Activated CD4-positive, alpha-beta T cell treated with anti-CD3 and anti-CD28 coated beads, Interleukin-2, amount 10 ng/mL, durations not matched to agents 7 days and 5 days (primary cell): ENCODE data around the gene DLX3. TPM values are rescaled to one million over a fixed set of nuclear protein-coding genes. Genes with fewer than 3 reads are reported as not detected.

Experiments used
- CTCF ChIA-PET: fragments of 350-600 bp; sonication (Branson Sonifier 250); formaldehyde crosslinking; loops from one replicate; lab custom pipeline; 2021; ENCODE audit warnings: antibody characterized with exemption; lab: Charles Lee
- POLR2A ChIA-PET: fragments of 350-600 bp; sonication (Branson Sonifier 250); formaldehyde crosslinking; loops from one replicate; lab custom pipeline; 2021; ENCODE audit warnings: antibody characterized with exemption; lab: Charles Lee
- DNase-seq: peaks from one replicate; pipeline ENCODE4 v3.0.0-alpha.2; 2020
- H3K27ac Mint-ChIP-seq: one replicate; pipeline ENCODE4 v1.8.0; 2021; ENCODE audit warnings: mild to moderate bottlenecking, moderate library complexity, mixed read lengths
- H3K27me3 Mint-ChIP-seq: one replicate; pipeline ENCODE4 v1.8.0; 2021; ENCODE audit warnings: mixed read lengths
- H3K36me3 Mint-ChIP-seq: one replicate; pipeline ENCODE4 v1.8.0; 2021; ENCODE audit warnings: low read depth, mixed read lengths
- H3K4me1 Mint-ChIP-seq: one replicate; pipeline ENCODE4 v1.8.0; 2021; ENCODE audit warnings: mixed read lengths
- H3K4me3 Mint-ChIP-seq: one replicate; pipeline ENCODE4 v1.8.0; 2021; ENCODE audit warnings: mild to moderate bottlenecking, moderate library complexity, mixed read lengths
- H3K9me3 Mint-ChIP-seq: one replicate; pipeline ENCODE4 v1.8.0; 2021; ENCODE audit warnings: mixed read lengths
- total RNA-seq, 2 experiments: library from RNA; stranded (reverse); gene quantifications; one replicate each; pipeline ENCODE4 v1.2.3, GENCODE V29; 2021

Gene DLX3
- total RNA-seq, 2 experiments from 2014 or later = not detected

- peaks cover 83% of the 10 kb centered on the region for H3K27me3 Mint-ChIP-seq
- H3K9me3 Mint-ChIP-seq = no peaks in the 10 kb centered on the region
- H3K27ac Mint-ChIP-seq = no peak overlapping the region
- CTCF ChIA-PET = interaction anchor here (1.3 kb wide), 2 partner anchors 31 to 83 kb away, joined by 3 to 4 read pairs; no protein-coding TSS in a partner anchor
- POLR2A ChIA-PET = no interaction called here
- peaks cover 4% of the 10 kb centered on the region for H3K36me3 Mint-ChIP-seq
- H3K4me1 Mint-ChIP-seq = peaks cover 34% of the 10 kb centered on the region
- DNase-seq = no peak
- H3K4me3 Mint-ChIP-seq = no peak overlapping the region
Measured at GRCh38 chr17:49965524-49965909, 29.5 kb downstream of the DLX3 start.

GRCh38 chr17:49964769-49965523 is 30.1 kb downstream of the DLX3 start:
- Mint-ChIP-seq H3K36me3 (peaks cover 4% of the 10 kb centered on the region), H3K9me3 (no peaks in the 10 kb centered on the region), H3K27me3 (peaks cover 78% of the 10 kb centered on the region), H3K4me1 (peaks cover 29% of the 10 kb centered on the region), H3K27ac (peak overlapping the region; percentile 74), H3K4me3 (peak overlapping the region; percentile 40)
- ChIA-PET CTCF (interaction anchor here (0.8 to 1.6 kb wide), 3 partner anchors 32 to 99 kb away, joined by 3 to 5 read pairs (median 4); no protein-coding TSS in a partner anchor), POLR2A (no interaction called here)
- DNase-seq = peak; percentile 23

GRCh38 chr17:49964303-49964768 is 30.7 kb downstream of the DLX3 start:
- no peaks in the 10 kb centered on the region for H3K9me3 Mint-ChIP-seq
- ChIA-PET CTCF (interaction anchor here (0.6 to 1.6 kb wide), 3 partner anchors 33 to 1219 kb away, joined by 3 to 5 read pairs (median 3); no protein-coding TSS in a partner anchor), POLR2A (no interaction called here)
- H3K27ac Mint-ChIP-seq = peak overlapping the region; percentile 74
- DNase-seq = no peak
- peaks cover 73% of the 10 kb centered on the region for H3K27me3 Mint-ChIP-seq
- H3K4me3 Mint-ChIP-seq = peak overlapping the region; percentile 30
- peaks cover 26% of the 10 kb centered on the region for H3K4me1 Mint-ChIP-seq
- H3K36me3 Mint-ChIP-seq = peaks cover 4% of the 10 kb centered on the region

DNA sequence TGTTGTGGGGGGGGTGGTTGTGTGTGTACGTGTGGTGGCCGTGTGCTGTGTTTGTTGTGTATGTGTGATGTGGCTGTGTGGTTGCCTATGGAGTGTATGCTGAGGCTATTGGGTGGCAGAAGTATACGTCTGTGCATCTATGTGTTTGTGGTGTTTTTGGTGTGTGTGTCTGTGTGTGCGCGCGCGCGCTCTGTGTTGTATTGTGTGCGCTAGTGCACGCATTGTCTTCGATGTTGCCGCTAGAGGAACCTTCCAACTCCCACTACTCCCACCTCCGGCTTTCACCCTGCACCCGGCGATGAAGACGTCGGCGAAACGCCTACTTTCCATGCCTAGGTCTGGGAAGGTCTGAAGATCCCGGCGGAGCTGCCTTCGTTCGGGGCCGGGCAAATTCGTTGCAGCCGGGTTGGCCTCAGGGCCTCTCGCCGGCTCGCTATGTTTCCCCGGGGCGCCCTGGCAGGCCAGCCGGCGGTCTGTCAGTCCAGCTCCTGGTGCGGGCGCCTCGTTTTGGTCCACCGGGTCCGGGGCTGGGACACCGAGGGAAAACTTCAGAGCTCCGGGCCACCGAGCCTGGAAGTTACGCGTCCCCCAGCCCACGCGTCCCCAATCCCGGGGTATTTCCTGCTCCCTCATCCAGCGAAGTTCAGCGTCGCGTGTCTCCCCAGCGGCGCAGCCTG is 31.3 kb downstream of the DLX3 start:
- POLR2A ChIA-PET = no interaction called here
- peaks cover 71% of the 10 kb centered on the region for H3K27me3 Mint-ChIP-seq
- CTCF ChIA-PET = interaction anchor here (0.6 to 1.6 kb wide), 2 partner anchors 33 to 1219 kb away, joined by 3 to 5 read pairs; no protein-coding TSS in a partner anchor
- no peak for DNase-seq
- no peak overlapping the region for H3K27ac Mint-ChIP-seq
- H3K9me3 Mint-ChIP-seq = no peaks in the 10 kb centered on the region
- peaks cover 4% of the 10 kb centered on the region for H3K36me3 Mint-ChIP-seq
- H3K4me1 Mint-ChIP-seq = peaks cover 23% of the 10 kb centered on the region
- peak overlapping the region; percentile 30 for H3K4me3 Mint-ChIP-seq

DNA sequence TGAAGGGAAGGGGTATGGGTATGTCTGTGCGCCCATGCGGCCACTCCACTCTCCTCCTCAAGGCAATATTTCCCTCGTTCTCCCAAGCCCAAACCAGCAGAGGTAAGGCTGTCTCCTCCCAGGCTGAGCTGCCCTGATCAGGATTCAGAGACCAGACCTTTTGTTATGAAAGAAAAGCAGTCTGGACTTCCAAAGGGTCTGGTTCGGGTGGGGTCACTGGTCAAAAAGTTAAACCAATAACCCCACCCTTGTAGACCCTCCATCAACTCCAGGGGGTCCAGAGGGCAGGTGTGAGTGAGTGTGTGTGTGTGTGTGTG is 31.8 kb downstream of the DLX3 start:
- H3K27ac Mint-ChIP-seq = no peak overlapping the region
- H3K36me3 Mint-ChIP-seq = peaks cover 4% of the 10 kb centered on the region
- ChIA-PET CTCF (interaction anchor here (1.6 kb wide), 2 partner anchors 8 to 34 kb away, joined by 3 to 5 read pairs; no protein-coding TSS in a partner anchor), POLR2A (no interaction called here)
- no peaks in the 10 kb centered on the region for H3K9me3 Mint-ChIP-seq
- peaks cover 21% of the 10 kb centered on the region for H3K4me1 Mint-ChIP-seq
- DNase-seq = no peak
- H3K4me3 Mint-ChIP-seq = no peak overlapping the region
- peaks cover 70% of the 10 kb centered on the region for H3K27me3 Mint-ChIP-seq

DNA sequence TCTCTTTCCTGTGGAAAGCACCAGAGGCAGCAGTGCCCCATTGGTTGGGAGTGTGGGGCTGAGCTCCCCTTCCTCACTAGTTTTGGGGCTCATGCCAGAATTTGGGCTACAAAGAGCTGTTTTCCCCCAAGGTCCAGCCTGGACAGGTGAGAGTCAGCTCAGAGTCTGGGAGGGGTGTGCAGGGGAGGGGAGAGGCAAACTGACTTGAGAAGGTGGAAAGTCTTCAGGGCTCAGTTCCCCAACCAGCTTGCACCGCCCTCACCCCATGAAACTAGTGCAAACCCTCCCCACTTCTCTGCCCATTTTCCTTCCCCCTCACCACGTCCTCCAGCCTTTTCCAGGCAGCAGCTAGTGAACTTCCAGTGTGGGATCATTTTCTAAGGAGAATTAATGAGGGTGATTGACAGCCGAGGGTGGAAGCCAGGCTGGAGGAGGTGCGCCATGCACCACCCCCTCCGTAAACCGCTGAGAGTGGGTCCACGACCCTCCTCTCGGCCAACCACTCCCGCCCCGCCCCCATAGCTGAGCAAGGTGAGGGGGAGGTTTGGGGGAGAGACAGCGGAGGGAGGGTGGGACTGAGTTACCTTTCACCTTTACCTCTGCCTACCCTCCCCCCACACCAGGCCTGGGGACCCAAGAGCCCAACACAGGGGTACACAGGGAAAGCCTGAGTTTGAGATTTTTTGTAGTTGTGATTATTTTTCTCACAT is 32.3 kb downstream of the DLX3 start:
- H3K9me3 Mint-ChIP-seq = no peaks in the 10 kb centered on the region
- DNase-seq = no peak
- H3K4me1 Mint-ChIP-seq = peaks cover 17% of the 10 kb centered on the region
- H3K27ac Mint-ChIP-seq = no peak overlapping the region
- H3K27me3 Mint-ChIP-seq = peaks cover 65% of the 10 kb centered on the region
- POLR2A ChIA-PET = no interaction called here
- no peak overlapping the region for H3K4me3 Mint-ChIP-seq
- CTCF ChIA-PET = interaction anchor here (0.8 to 1.6 kb wide), 2 partner anchors 8 to 10 kb away, joined by 3 to 4 read pairs; no protein-coding TSS in a partner anchor
- peaks cover 4% of the 10 kb centered on the region for H3K36me3 Mint-ChIP-seq

DNA sequence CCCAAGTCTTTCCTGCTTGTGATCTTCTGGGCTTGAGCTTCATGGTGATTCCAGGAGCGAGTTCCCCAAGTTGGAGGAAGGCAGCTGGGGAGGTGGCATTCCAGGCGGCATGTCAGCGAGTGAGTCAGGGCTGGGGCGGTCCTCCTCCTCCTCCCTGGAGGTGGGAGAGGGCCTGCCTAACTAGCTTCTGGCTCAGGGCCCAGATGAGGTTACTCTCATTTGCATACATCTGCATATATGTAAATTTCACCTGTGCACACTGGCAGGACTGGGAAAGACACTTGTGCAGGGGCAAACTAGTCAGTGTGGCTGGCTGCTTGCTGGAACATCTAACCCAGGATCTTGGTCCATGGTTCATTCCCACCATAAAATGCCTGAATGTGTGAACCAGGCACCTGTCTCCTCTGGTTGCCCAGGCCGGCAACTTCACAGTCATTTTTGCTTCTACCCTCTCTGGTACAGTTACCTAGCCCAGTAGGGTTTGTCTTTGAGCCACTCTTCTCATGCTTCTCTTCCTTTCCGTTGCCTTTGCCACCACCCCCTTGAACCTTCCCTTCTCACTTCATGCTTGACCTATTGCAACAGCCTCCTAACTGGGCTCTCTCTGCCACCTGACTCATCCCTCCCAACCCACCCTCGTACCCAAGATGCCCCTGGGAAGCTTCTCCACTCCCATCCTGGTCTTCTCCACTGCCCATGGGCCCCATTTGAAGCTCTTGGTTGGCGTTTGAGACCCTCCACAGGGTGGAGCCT is 35.7 kb downstream of the DLX3 start:
- no peak overlapping the region for H3K4me3 Mint-ChIP-seq
- peaks cover 8% of the 10 kb centered on the region for H3K4me1 Mint-ChIP-seq
- peaks cover 4% of the 10 kb centered on the region for H3K36me3 Mint-ChIP-seq
- no peaks in the 10 kb centered on the region for H3K9me3 Mint-ChIP-seq
- H3K27me3 Mint-ChIP-seq = peaks cover 39% of the 10 kb centered on the region
- no peak overlapping the region for H3K27ac Mint-ChIP-seq
- POLR2A ChIA-PET = no interaction called here
- CTCF ChIA-PET = interaction anchor here (1.1 kb wide), 1 partner anchor 128 kb away, joined by 3 read pairs; no protein-coding TSS in a partner anchor
- no peak for DNase-seq

DNA sequence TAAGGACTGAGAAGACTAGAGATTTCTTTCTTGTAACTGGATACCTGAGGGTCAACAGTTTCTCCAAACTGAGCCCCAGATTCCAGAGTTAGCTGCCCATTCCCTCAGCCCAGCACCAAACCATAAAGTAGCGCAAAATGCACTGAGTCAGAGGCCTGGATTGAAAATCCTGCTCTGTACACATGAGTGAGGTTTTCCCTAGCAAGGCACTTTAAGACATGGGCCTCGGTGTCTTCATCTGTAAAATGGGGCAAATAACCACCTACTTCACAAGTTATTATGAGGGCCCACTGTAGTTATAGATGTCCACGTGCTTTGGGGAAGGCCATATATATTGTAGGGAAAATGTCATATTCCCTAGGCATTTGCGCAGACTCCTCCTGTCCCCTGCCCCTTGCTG is 36.3 kb downstream of the DLX3 start:
- Mint-ChIP-seq H3K4me3 (no peak overlapping the region), H3K4me1 (peaks cover 4% of the 10 kb centered on the region), H3K27ac (no peak overlapping the region), H3K9me3 (no peaks in the 10 kb centered on the region), H3K27me3 (peaks cover 37% of the 10 kb centered on the region), H3K36me3 (no peaks in the 10 kb centered on the region)
- DNase-seq = no peak
- ChIA-PET POLR2A (no interaction called here), CTCF (interaction anchor here (1.1 kb wide), 1 partner anchor 129 kb away, joined by 3 read pairs; no protein-coding TSS in a partner anchor)

DNA sequence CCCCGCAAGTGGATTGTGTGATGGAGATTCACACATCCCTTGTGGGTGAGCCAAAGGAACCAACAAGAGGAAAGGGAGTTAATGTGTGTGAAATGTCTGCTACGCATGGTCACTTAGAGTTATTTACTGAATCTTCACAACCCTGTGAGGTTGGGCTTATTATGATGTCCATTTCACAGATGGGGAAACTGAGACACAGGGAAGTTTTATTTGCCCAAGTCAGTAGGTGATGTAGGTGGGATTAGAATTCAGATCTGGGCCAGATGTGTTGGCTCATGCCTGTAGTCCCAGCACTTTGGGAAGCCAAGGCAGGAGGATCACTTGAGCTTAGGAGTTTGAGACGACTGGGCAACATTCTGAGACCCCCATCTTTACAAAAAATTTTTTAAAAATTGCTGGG is 37.7 kb downstream of the DLX3 start:
- peaks cover 26% of the 10 kb centered on the region for H3K27me3 Mint-ChIP-seq
- H3K27ac Mint-ChIP-seq = no peak overlapping the region
- no peaks in the 10 kb centered on the region for H3K36me3 Mint-ChIP-seq
- ChIA-PET CTCF (interaction anchor here (0.7 to 2.5 kb wide), 3 partner anchors 32 to 753 kb away, joined by 3 to 18 read pairs (median 3); no protein-coding TSS in a partner anchor), POLR2A (interaction anchor here (0.6 kb wide), 1 partner anchor 34 kb away, joined by 3 read pairs; no protein-coding TSS in a partner anchor)
- no peaks in the 10 kb centered on the region for H3K9me3 Mint-ChIP-seq
- no peak for DNase-seq
- no peak overlapping the region for H3K4me3 Mint-ChIP-seq
- H3K4me1 Mint-ChIP-seq = no peaks in the 10 kb centered on the region

- no peak overlapping the region for H3K27ac Mint-ChIP-seq
- CTCF ChIA-PET = interaction anchor here (1.0 to 2.5 kb wide), 3 partner anchors 33 to 41 kb away, joined by 3 to 18 read pairs (median 3); no protein-coding TSS in a partner anchor
Measured at GRCh38 chr17:49956780-49957179, 38.2 kb downstream of the DLX3 start.

GRCh38 chr17:49955157-49955556 is 39.9 kb downstream of the DLX3 start:
- CTCF ChIA-PET = interaction anchor here (1.1 kb wide), 1 partner anchor 45 kb away, joined by 3 read pairs; no protein-coding TSS in a partner anchor
- Mint-ChIP-seq H3K9me3 (no peaks in the 10 kb centered on the region), H3K27ac (no peak overlapping the region), H3K4me3 (no peak overlapping the region), H3K36me3 (no peaks in the 10 kb centered on the region), H3K4me1 (no peaks in the 10 kb centered on the region), H3K27me3 (peaks cover 22% of the 10 kb centered on the region)
- POLR2A ChIA-PET = no interaction called here
- DNase-seq = no peak

More at GRCh38 chr17:49956780-49957179, 38.2 kb downstream of the DLX3 start:
- POLR2A ChIA-PET = interaction anchor here (0.6 kb wide), 1 partner anchor 34 kb away, joined by 3 read pairs; no protein-coding TSS in a partner anchor
- no peak overlapping the region for H3K4me3 Mint-ChIP-seq
- no peaks in the 10 kb centered on the region for H3K4me1 Mint-ChIP-seq
- H3K36me3 Mint-ChIP-seq = no peaks in the 10 kb centered on the region
- no peaks in the 10 kb centered on the region for H3K9me3 Mint-ChIP-seq
- H3K27me3 Mint-ChIP-seq = peaks cover 25% of the 10 kb centered on the region
- DNase-seq = no peak
